ENCODE results near the gene ANKRD10. TPM values are rescaled to one million over a fixed set of nuclear protein-coding genes. Genes with fewer than 3 reads are reported as not detected.

Gene ANKRD10
- total and polyA plus RNA-seq, 3 donors from 2014 or later, result 65.2 to 180 (median 132) TPM

DNA sequence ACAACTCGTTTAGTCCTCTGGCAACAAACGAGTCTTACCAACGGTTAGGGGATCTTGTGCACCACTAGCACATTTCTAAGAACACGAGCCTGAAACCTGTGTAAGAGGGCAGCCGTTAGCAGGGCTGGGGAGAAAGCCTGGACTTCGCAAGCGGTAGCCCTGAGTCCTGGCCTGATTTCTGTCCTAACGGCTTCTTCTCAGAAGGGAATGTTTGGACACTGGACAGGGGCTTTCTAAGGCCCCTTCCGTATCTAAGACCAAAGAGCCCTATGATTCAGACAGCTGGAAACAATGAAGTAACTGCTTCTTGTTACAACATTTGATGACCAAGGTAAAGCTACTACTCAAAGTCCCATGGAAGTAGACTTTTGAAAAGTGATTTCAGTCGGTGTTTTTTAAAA lies 2.2 kb downstream of the ANKRD10 start:
- H3K9me3 ChIP-seq, result no peaks in the 10 kb centered on the region

DNA sequence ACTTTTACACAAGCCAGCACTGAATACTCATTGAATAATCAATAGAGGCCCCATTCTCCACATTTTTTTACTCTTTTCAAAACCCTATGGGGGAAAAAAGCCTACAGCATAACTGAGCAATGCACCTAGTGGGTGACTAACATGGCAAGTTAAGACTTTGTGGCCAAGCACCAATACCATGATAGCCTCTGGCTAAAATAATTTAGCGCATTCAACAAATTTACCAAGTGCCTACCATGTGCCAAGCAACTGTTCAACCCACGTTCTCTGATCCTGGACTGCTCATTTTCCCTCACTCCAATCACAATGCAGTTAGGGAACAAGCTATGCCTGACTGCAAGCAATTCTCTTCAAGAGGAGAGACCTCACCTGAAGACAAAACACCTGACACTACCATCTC lies 3.0 kb downstream of the ANKRD10 start:
- intact Hi-C loops (cut with DNase I; ENCODE audit: low total_unique reads), result loop anchor here (10.0 kb wide), 1 partner anchor 197 kb away; the partner anchor contains the start of gene ING1
- TF ChIP-seq, protein P1, sequence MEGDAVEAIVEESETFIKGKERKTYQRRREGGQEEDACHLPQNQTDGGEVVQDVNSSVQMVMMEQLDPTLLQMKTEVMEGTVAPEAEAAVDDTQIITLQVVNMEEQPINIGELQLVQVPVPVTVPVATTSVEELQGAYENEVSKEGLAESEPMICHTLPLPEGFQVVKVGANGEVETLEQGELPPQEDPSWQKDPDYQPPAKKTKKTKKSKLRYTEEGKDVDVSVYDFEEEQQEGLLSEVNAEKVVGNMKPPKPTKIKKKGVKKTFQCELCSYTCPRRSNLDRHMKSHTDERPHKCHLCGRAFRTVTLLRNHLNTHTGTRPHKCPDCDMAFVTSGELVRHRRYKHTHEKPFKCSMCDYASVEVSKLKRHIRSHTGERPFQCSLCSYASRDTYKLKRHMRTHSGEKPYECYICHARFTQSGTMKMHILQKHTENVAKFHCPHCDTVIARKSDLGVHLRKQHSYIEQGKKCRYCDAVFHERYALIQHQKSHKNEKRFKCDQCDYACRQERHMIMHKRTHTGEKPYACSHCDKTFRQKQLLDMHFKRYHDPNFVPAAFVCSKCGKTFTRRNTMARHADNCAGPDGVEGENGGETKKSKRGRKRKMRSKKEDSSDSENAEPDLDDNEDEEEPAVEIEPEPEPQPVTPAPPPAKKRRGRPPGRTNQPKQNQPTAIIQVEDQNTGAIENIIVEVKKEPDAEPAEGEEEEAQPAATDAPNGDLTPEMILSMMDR (IDR thresholded peaks at IDR 0.05), result no peak
- TF ChIP-seq POLR2A (IDR thresholded peaks at IDR 0.05), result no peak
- peaks cover 30% of the 10 kb centered on the region for H3K4me1 ChIP-seq
- H3K36me3 ChIP-seq (ENCODE audit: low read depth, missing control alignments), result no peaks in the 10 kb centered on the region
- 61 to 64% methylated on average over 2 of the region's 2 CpGs for WGBS, 2 donors
- no peak for DNase-seq
- H3K4me3 ChIP-seq, result no peak overlapping the region
- H3K27me3 ChIP-seq, result no peaks in the 10 kb centered on the region
- H3K9me3 ChIP-seq, result no peaks in the 10 kb centered on the region
- no peak overlapping the region for H3K27ac ChIP-seq

More for the DNA sequence above, 2.2 kb downstream of the ANKRD10 start:
- Histone ChIP-seq H3K4me3 (no peak overlapping the region), H3K27ac (peak overlapping the region; percentile 23 to 99), H3K4me1 (peaks cover 26% of the 10 kb centered on the region), H3K36me3 (ENCODE audit: low read depth, missing control alignments) (no peaks in the 10 kb centered on the region), H3K27me3 (no peaks in the 10 kb centered on the region)
- 5 to 8% methylated on average over 10 of the region's 10 CpGs for WGBS, 2 donors
- intact Hi-C loops (cut with DNase I; ENCODE audit: low total_unique reads), result loop anchor here (10.0 kb wide), 1 partner anchor 198 kb away; the partner anchor contains the start of gene ING1
- TF ChIP-seq POLR2A (IDR thresholded peaks at IDR 0.05), result no peak
- TF ChIP-seq, protein P1 (IDR thresholded peaks at IDR 0.05), result no peak
- DNase-seq, result peak; percentile 38

DNA sequence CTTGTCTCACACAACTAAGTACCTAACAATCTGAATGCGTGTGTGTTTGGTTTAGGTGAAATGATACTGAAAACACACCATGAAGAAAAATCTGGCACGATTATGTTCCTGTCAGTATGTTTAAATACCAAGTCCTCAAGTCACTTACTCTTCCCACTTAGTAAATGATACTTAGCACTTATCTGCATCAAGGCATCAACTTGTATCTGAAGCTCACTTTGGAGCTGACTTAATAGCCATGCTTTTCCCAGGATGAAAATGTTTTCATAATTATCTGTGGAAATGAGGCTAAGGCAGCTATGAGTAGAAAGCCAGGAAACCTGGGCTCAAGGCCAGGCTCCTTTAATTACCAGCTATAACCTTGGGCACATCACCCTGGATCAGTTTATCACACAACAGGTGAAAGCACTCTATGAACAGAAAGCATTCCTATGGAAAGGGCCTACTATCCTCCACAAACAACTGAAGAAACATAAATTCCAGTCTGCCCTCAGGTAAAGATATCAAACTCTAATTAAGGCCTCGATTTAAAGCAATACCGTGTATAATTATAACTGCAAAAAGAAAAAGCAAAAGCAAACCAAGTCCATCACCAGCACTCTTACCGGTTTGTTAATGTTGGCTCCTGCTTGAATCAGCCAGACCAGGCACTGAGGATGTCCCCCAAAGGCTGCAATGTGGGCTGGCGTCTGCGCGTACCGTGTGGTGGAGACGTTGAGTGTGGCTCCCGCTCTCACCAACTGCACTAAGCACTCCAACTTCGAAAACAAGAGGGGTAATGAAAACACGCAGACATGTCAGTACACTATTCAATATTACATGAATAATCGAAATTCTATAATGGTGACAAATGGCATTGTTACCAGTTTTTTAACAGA lies 4.6 kb downstream of the ANKRD10 start:
- peaks cover 30% of the 10 kb centered on the region for H3K4me1 ChIP-seq
- TF ChIP-seq POLR2A (IDR thresholded peaks at IDR 0.05), result no peak
- TF ChIP-seq, protein P1 (IDR thresholded peaks at IDR 0.05), result no peak
- intact Hi-C loops (cut with DNase I; ENCODE audit: low total_unique reads), result loop anchor here (10.0 kb wide), 1 partner anchor 195 kb away; the partner anchor contains the start of gene ING1
- H3K36me3 ChIP-seq (ENCODE audit: low read depth, missing control alignments), result no peaks in the 10 kb centered on the region
- no peaks in the 10 kb centered on the region for H3K27me3 ChIP-seq
- no peak overlapping the region for H3K4me3 ChIP-seq
- WGBS, 2 donors, result 59 to 60% methylated on average over 14 of the region's 14 CpGs
- no peak overlapping the region for H3K27ac ChIP-seq
- no peak for DNase-seq
- no peaks in the 10 kb centered on the region for H3K9me3 ChIP-seq

DNA sequence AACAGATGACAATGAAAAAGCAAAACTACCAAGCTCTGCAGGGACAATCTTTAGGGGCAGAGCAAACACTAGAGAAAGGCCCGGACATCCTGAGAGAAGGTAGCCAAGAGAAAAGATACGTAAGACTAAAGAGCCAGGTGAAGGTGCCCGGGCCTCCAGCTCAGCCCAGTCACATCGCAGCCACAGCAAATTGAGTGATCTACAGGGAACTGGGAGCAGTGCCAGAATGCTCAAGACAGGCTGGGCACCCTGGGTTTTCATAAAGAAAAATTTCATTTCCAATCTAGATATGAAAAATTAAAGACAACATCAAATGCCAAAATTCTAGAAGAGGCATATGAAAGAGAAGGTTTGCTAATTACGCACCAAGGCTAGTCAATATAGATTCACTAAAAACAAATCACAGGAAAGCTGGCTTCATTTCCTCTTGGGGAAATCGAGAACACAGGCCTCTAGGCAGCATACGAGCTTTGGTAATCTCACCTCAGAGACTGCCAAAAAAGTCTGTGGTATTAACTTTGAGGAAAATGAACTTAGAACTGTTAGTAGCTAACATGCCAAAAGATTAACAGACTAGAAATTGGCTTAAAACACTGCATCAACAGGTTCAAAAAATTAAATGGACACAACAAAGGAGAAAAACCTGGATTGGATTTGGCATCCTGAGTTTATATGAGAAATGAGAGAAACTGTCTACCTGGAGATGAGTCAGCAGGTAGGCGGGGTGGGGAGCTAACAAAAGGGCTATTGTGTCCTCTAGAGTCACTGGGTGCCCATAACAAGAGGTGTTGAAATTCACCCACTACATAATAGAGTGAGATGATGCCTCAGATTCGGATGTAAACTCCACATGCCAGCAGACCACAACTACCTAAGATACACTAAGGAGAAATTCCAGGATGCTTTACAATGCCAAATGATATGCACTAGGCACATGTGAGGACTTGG lies 6.6 kb downstream of the ANKRD10 start:
- Histone ChIP-seq H3K9me3 (no peaks in the 10 kb centered on the region), H3K4me3 (no peak overlapping the region), H3K27me3 (no peaks in the 10 kb centered on the region), H3K4me1 (peaks cover 30% of the 10 kb centered on the region), H3K36me3 (ENCODE audit: low read depth, missing control alignments) (no peaks in the 10 kb centered on the region), H3K27ac (peak overlapping the region in 1 of 2 donors; percentile 50)
- TF ChIP-seq POLR2A (IDR thresholded peaks at IDR 0.05), result no peak
- 45 to 54% methylated on average over 9 of the region's 9 CpGs for WGBS, 2 donors
- peak; percentile 67 for DNase-seq
- intact Hi-C loops (cut with DNase I; ENCODE audit: low total_unique reads), result no loop called here

DNA sequence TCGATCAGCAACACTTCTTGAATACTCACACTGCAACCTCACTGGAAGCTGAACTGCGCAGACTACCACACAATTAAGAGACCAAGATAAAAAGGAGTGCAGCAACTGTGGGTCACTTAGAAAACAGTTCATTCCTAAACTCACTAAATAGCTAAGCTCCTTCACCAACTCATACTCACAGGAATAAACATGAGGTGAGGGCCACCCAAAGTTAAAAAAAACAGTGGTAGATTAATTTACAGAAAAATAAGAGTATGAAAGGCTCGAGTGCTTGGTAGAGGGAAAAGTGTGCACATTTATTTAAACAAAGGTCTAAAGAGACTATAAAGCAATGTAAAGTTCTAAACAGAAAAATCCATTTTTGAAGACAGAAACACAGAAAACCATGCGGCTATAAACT lies 7.6 kb downstream of the ANKRD10 start:
- intact Hi-C loops (cut with DNase I; ENCODE audit: low total_unique reads), result no loop called here
- WGBS, 2 donors, result 68 to 77% methylated on average over 3 of the region's 4 CpGs
- no peaks in the 10 kb centered on the region for H3K9me3 ChIP-seq
- no peak for TF ChIP-seq POLR2A (IDR thresholded peaks at IDR 0.05)
- TF ChIP-seq, protein P1 (IDR thresholded peaks at IDR 0.05), result no peak
- H3K27ac ChIP-seq, result peak overlapping the region in 1 of 2 donors; percentile 50
- peaks cover 30% of the 10 kb centered on the region for H3K4me1 ChIP-seq
- H3K27me3 ChIP-seq, result no peaks in the 10 kb centered on the region
- no peak overlapping the region for H3K4me3 ChIP-seq
- DNase-seq, result no peak
- no peaks in the 10 kb centered on the region for H3K36me3 ChIP-seq (ENCODE audit: low read depth, missing control alignments)
